Pons (tissue), 1 donor: ENCODE data around the gene TMEM154.
A peak's percentile ranks its signal among the peaks of the same experiment; 100 is the strongest.

Experiments used
- DNase-seq: peaks from one replicate; pipeline ENCODE4 v3.0.0-alpha.2; 2016; ENCODE audit warnings: low spot score

TMEM154 gene

GRCh38 chr4:152696764-152697261, 17.0 kb upstream of the TMEM154 start:
- peak; percentile 84 for DNase-seq

DNA sequence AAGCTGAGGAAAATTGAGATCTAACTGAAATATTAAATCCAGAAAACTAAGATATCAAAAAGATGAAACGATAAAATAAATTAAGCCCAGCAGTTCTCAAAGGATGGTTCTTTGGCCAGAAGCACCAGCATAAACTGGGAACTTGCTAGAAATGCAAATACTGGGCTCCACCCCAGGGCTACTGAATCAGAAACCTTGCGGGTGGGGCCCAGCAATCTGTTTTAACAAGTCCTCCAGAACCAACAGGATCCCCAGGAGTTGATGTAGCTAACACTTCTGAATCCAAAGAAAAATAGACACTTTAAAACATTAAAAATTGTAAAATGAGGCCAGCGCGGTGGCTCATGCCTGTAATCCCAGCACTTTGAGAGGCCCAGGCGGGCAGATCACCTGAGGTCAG, 14.1 kb upstream of the TMEM154 start:
- DNase-seq: no peak

DNA sequence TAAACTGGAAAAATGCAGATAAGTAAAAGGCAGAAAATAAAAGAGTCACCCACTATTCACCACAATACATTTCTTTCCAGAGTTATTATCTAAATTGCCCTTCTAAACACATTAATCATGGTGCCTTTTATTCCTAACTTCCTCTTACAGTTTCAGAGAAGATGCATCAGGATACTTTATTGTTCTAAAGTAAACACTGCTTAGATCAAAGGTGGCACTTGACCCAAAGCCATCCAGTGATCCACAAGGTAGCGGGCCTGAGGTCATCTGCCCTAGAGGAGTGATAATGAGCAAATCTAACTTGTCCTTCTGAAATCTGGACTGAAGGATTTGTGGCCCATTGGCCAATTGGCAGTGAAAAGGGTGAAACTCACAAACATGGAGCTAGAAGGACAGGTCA, 12.0 kb upstream of the TMEM154 start:
- DNase-seq: no peak

- no peak for DNase-seq
Measured at GRCh38 chr4:152690706-152691651, 11.2 kb upstream of the TMEM154 start.

GRCh38 chr4:152689615-152690501, 10.1 kb upstream of the TMEM154 start:
- no peak for DNase-seq

- DNase-seq: no peak
Measured at GRCh38 chr4:152687974-152688599, 8.3 kb upstream of the TMEM154 start.

- DNase-seq: no peak
Measured at GRCh38 chr4:152686452-152687013, 6.7 kb upstream of the TMEM154 start.

DNA sequence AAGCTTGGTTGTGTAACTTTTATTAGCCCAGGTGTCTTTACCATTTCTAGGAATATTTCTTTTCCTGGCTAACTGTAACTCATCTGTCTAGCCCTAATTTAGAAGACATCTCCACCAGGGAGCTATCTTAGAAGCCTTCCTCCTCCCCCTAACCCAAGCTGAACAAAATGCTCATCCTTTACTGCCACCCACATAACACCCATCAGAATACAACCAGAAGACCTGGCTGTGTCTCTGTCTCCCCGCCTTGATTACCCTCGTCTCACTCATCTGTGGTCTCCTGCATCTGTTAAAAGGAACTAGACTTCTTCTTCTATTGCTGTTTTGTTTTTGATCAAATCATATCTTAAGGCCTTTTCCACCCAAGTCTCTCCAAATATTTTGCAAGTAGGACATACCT, 4.8 kb upstream of the TMEM154 start:
- DNase-seq: no peak

- DNase-seq: no peak
Measured at GRCh38 chr4:152684007-152684406, 4.2 kb upstream of the TMEM154 start.

DNA sequence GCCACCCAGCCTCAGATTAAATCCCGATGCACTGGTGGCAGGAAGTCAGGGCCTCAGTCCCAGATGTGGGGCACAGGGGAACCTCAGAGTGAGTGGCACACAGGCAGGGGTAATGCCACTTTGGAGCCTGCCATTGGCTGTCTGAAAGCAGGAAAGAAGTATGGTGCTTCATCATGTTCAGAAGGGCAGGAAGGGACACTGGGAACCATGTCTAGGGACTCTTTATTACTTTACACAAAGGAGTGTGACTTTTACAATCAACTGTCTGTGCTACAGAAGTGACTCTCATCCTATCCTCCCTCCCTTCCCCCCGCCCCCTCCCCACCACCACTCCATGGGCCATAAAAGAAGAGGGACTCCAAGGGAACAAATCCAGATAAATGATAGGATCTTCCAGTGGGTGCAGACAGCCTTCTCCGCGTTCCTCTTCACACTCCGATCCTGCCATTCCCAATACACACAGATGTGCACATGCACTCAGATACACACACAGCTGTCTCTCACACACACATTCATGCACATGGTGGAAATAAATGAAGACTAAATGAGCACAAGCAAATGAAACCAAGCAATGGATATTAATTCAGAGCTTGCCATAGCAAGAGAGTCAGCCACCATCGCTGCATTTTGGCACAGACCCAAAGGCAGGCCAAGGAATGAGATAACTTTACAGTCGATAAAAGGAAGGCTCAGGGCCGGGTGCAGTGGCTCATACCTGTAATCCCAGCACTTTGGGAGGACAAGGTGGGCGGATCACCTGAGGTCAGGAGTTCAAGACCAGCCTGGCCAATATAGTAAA, 2.5 kb upstream of the TMEM154 start:
- no peak for DNase-seq

DNA sequence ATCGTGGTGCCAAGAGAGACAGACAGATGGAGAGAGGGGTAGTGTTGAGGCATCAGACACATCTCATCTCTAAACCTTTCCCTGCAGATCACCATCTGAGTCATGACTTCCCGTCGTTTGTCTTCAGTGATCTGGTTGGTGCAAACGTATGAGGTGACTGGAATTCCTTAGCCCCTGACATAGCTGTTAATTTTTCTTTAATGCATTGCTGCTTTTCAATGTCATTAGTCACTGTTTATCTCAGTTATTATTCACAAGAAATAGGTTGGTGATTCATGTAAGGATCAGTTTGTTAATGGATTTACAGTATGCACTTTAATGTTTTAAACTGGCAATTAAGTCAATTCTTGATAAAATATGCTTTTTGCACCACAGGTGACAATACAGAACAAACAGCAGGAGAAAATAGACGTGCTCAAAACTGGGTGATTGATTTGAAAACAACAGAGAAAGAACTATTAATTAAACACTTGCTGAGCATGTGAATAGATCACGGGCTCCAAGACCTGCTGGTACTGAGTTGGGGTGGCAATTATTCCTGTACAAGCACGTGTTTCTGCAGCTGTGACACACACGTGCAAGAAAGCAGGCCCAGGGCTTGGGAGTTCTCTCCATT, 1.3 kb upstream of the TMEM154 start:
- DNase-seq: no peak

- DNase-seq: no peak
Measured at GRCh38 chr4:152678841-152679240, 956 bp downstream of the TMEM154 start.

DNA sequence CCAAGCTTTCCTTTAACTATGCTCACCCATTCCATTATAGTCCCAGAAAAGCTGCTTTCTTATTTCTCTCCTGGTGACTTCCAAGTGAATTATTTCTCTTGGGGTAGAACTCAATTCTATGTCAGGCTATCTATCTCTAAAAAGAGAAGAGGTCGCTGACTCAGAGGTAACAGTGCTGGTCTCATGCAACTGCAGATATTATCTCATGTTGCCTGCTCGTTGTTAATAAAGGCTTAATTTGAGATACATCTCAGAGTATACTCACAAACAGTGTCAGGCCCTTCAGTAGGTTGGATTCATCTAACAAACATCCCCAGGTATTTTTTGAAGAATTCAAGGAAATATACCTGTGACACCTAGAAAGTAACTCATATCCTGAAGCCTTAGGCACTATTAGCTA, 2.7 kb downstream of the TMEM154 start:
- DNase-seq: no peak

GRCh38 chr4:152676052-152676854, 3.5 kb downstream of the TMEM154 start:
- DNase-seq: no peak

GRCh38 chr4:152674359-152674758, 5.4 kb downstream of the TMEM154 start:
- no peak for DNase-seq

DNA sequence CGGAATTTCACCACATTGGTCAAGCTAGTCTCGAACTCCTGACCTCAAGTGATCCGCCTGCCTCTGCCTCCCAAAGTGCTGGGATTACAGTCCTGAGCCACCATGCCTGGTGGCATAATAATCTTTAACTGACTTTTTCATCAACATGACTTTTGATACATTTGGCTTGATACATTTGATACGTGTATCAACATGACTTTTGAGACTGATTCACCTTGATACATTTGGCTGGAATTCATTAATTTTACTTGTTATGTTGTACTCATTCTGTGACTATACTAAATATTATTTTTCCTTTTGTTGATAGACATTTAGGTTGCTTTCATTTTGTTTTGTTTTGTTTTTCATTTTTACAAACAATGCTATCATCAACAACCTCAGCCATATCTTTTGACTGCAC, 6.3 kb downstream of the TMEM154 start:
- no peak for DNase-seq

DNA sequence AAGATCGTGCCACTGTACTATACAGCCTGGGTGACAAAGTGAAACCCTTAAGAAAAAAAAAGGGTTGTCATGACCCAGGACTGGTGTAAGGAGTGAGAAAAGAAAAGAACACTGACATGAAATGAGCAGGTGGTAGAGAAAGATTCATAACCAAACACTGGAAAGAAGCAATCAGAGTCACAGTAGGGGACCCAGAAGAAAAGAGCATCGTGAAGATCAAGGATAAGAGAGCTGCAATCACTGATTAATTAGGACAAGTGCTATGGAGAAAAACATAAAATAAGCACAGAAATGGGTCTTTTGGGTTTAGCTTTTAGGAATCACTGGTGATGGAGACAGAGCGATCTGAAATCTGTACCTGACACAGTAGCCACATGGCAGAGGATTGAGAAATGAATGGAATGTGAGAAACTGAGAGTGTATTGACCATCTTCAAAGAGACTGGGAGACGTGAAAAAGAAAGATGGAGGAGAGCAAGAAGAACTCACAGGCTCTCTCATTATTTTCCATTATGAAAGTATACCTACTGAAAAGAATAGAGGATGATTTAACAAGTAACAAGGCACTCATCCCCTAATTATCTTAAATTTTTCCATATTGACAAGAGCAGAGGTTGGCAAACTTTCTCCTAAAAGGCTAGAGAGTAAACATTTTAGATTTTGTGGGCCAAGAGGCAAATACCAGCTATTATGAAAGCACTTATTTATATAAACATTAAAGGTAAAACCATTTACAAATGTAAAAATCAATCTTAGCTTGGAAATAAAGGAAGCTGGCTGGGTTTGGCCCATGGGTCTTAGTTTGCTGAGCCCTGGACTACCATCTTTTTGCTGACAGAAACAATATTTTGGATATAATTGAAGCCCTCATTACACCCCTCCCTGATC, 7.3 kb downstream of the TMEM154 start:
- no peak for DNase-seq

DNA sequence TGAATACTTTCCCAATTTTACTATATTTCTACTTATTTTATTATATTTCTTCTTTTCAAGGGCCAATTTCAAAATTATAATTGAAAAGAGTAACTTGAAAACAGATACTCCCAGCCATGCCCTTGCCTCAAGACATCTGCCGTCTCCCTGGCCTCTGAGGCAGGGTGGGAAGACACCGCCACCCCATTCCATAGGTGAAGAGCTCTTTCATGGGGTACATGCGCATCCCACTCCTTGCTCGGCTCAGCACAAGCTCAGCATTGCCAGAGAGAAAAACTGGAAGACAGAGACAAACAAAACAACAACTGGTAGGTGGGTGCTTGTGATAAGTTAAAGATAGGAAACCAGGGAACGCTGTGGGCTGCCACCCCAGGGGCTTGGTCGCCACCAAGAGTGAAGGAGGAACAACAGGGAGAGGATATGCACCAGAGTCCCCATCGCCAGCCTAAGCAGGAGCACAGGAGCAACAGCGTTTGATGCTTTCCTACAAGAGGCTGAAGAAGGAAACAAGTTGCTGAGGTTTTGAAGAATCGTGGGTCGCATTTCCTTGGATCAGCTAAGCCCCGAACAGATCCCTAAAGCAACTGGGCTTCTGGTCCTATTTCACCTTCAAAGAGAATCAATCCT, 11.3 kb downstream of the TMEM154 start:
- DNase-seq: no peak
